OCI-LY1 (cell line): ENCODE results near the gene EFNA3.

ENCODE experiments used
- CTCF ChIP-seq: fragments of 200-600 bp; sonication (generic), shearing (Covaris generic); IDR thresholded peaks from 2 replicates; pipeline ENCODE4 v1.5.1; 2017; ENCODE audit warnings: mild to moderate bottlenecking, antibody characterized with exemption, low read length, moderate library complexity, mixed read lengths
- EZH2 ChIP-seq: fragments of 200-600 bp; sonication (generic), shearing (Covaris generic); IDR thresholded peaks from 2 replicates; pipeline ENCODE4 v1.8.0; 2017; ENCODE audit warnings: borderline replicate concordance, mixed run types, mild to moderate bottlenecking, antibody characterized with exemption, low read length, moderate library complexity, mixed read lengths

- TF ChIP-seq CTCF (no peak), EZH2 (no peak)
Measured at GRCh38 chr1:155043301-155043702, 35.3 kb upstream of the EFNA3 start.
